A673 (cell line): ENCODE measurements around the gene ALKBH3.

ENCODE experiments used
- CTCF ChIP-seq: fragments of 300-800, 200-600 bp; sonication (generic); conservative IDR thresholded peaks from 2 replicates; pipeline ENCODE4 v1.5.1; 2017; ENCODE audit warnings: low read depth, mild to moderate bottlenecking, antibody characterized with exemption, low read length, moderate library complexity, mixed read lengths
- EZH2 ChIP-seq: fragments of 200-600 bp; sonication (generic); IDR thresholded peaks from 2 replicates; pipeline ENCODE4 v1.6.1; 2017; ENCODE audit warnings: borderline replicate concordance, low read depth, mild to moderate bottlenecking, mixed read lengths, antibody characterized with exemption, low read length; ENCODE audit not compliant: poor library complexity, severe bottlenecking

GRCh38 chr11:43927070-43927469, 46.4 kb downstream of the ALKBH3 start:
- TF ChIP-seq CTCF = no peak
- TF ChIP-seq EZH2 = no peak
